HG03175 (cell line): ENCODE results near the gene PTMA.
"Not testable (repeated sequence)": the region's sequence is repeated elsewhere in the genome, so short reads cannot be mapped to it uniquely, and the experiment has no call there.

Experiments
- ATAC-seq: cut with Tn5 transposase; IDR thresholded peaks from one replicate; pipeline ENCODE4 v1.9.1; 2021; ENCODE audit warnings: mild to moderate bottlenecking, moderate library complexity; ENCODE audit not compliant: unreplicated experiment

PTMA gene

GRCh38 chr2:231749016-231749415 is 40.7 kb downstream of the PTMA start:
- not testable (repeated sequence) for ATAC-seq

- ATAC-seq: no peak
These were observed 42.9 kb downstream of the PTMA start for GRCh38 chr2:231751042-231751815.

- ATAC-seq: no peak
These were observed 43.7 kb downstream of the PTMA start for GRCh38 chr2:231752061-231752460.

GRCh38 chr2:231761735-231762134 is 53.4 kb downstream of the PTMA start:
- ATAC-seq: no peak
